ENCODE measurements around the gene VSIG10L. TPM values are rescaled to one million over a fixed set of nuclear protein-coding genes. Genes with fewer than 3 reads are reported as not detected.

The VSIG10L gene
- total RNA-seq, 1 experiment from 2014 or later = 3.5 TPM

DNA sequence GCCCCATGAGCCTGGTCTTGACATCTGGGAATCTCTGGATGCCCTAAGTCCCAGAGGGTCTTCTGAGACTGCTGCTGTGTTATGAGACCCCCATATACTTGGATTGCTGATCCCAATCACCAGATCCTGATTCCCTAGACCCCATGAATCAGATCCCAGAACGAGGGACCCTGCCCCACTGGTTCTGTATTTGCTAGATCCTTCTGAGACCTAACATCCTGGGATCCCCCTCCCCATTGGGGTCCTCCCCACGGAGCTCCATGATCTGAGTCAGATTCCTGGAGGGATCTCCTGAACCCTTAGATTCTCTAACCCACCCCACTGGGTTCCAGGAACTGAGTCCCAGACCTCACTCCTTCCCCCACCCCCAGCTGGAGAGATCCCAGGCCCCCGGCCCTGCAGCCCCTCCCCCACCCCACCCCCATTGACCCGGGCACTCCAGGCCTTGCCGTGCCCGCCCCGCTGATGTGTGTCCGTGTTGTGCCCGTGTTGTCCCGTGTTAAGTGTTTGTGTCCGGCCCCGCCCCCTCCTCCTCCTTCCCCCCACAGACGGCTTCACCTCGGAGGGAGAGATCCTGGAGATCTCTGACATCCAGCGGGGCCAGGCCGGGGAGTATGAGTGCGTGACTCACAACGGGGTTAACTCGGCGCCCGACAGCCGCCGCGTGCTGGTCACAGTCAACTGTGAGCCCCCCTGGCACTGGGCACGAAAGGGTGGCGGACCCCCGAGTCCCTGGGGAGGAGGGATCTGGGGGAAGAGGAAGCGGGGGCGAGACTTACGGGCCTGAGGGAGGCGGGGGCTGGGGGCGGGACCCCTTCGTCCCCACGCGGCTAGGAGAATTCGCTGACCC, 15.5 kb downstream of the VSIG10L start:
- no peaks in the 10 kb centered on the region for H3K4me1 ChIP-seq (ENCODE audit: insufficient read depth, low read length)
- H3K4me3 ChIP-seq (ENCODE audit: low read length) = no peak overlapping the region
- H4K20me1 ChIP-seq (ENCODE audit: low read length) = no peaks in the 10 kb centered on the region
- H3K9me3 ChIP-seq (ENCODE audit: low read length) = no peaks in the 10 kb centered on the region
- intact Hi-C loops (cut with micrococcal nuclease) = no loop called here
- H3K79me2 ChIP-seq (ENCODE audit: low read length) = no peaks in the 10 kb centered on the region
- H3K27ac ChIP-seq (ENCODE audit: low read length) = no peak overlapping the region
- DNase-seq (no peak), ATAC-seq (no peak)
- no peak overlapping the region for H3K4me2 ChIP-seq (ENCODE audit: low read length)
- H2AFZ ChIP-seq (ENCODE audit: low read length) = no peak overlapping the region
- CTCF ChIA-PET = no interaction called here
- H3K9ac ChIP-seq (ENCODE audit: low read length) = no peak overlapping the region
- TF ChIP-seq EZH2 (IDR thresholded peaks at IDR 0.05; ENCODE audit: low read length, unreplicated experiment) (no peak), EZH2phosphoT487 (IDR thresholded peaks at IDR 0.05; ENCODE audit: borderline replicate concordance, low read length) (no peak)
- TF ChIP-seq, protein P1, sequence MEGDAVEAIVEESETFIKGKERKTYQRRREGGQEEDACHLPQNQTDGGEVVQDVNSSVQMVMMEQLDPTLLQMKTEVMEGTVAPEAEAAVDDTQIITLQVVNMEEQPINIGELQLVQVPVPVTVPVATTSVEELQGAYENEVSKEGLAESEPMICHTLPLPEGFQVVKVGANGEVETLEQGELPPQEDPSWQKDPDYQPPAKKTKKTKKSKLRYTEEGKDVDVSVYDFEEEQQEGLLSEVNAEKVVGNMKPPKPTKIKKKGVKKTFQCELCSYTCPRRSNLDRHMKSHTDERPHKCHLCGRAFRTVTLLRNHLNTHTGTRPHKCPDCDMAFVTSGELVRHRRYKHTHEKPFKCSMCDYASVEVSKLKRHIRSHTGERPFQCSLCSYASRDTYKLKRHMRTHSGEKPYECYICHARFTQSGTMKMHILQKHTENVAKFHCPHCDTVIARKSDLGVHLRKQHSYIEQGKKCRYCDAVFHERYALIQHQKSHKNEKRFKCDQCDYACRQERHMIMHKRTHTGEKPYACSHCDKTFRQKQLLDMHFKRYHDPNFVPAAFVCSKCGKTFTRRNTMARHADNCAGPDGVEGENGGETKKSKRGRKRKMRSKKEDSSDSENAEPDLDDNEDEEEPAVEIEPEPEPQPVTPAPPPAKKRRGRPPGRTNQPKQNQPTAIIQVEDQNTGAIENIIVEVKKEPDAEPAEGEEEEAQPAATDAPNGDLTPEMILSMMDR (conservative IDR thresholded peaks at IDR 0.05; ENCODE audit: low read depth, low read length) = no peak
- POLR2A ChIA-PET (ENCODE audit: unreplicated experiment) = no interaction called here
- H3K36me3 ChIP-seq (ENCODE audit: low read depth, low read length) = no peaks in the 10 kb centered on the region
- H3K9me2 ChIP-seq (replicated peaks; ENCODE audit: low read length) = no peaks in the 10 kb centered on the region
- no peaks in the 10 kb centered on the region for H3F3A ChIP-seq (ENCODE audit: low read length, unreplicated experiment)
- BruUV-seq (replicated peaks) = no TSS peak
- H3K27me3 ChIP-seq (ENCODE audit: low read length) = peaks cover 12% of the 10 kb centered on the region

DNA sequence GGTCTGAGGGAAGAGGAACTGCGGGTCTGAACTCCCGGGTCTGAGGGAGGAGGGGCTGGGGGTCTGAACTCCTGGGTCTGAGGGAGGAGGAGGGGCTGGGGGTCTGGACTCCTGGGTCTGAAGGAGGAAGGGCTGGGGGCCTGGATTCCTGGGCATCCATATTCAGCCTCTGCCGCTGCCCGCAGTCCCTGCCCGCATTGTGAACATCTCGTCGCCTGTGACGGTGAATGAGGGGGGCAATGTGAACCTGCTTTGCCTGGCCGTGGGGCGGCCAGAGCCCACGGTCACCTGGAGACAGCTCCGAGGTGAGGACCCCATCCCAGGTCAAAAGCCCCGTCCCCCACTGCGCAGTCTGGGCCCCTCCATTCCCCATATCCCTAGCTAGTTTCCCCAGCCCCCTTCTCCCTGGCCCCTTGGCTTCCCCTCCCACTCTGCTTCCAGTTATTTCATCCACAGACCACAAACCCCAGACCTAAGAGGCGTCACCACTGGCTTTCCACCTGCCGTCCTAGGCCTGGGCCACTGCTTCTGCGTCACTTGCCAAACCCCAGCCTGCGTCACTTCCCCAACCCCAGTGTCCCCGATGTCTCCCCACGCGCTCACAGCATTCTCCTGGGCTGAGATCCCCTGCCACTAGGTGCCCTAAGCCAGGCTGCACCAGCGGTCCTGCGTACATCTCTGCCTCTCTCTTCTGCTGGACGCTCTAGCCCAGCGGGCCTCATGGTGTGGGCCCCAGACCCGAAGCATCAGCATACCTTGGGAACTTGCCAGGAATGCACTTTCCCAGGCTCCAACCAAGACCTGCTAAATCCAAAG, 16.6 kb downstream of the VSIG10L start:
- ChIA-PET CTCF (no interaction called here), POLR2A (ENCODE audit: unreplicated experiment) (no interaction called here)
- Histone ChIP-seq H3K4me1 (ENCODE audit: insufficient read depth, low read length) (no peaks in the 10 kb centered on the region), H3K9ac (ENCODE audit: low read length) (no peak overlapping the region), H3K27ac (ENCODE audit: low read length) (no peak overlapping the region), H3K9me2 (replicated peaks; ENCODE audit: low read length) (no peaks in the 10 kb centered on the region), H3K4me3 (ENCODE audit: low read length) (no peak overlapping the region), H4K20me1 (ENCODE audit: low read length) (no peaks in the 10 kb centered on the region), H3F3A (ENCODE audit: low read length, unreplicated experiment) (no peaks in the 10 kb centered on the region), H3K79me2 (ENCODE audit: low read length) (no peaks in the 10 kb centered on the region), H3K36me3 (ENCODE audit: low read depth, low read length) (no peaks in the 10 kb centered on the region), H3K4me2 (ENCODE audit: low read length) (no peak overlapping the region), H3K27me3 (ENCODE audit: low read length) (peaks cover 16% of the 10 kb centered on the region), H2AFZ (ENCODE audit: low read length) (no peak overlapping the region), H3K9me3 (ENCODE audit: low read length) (no peaks in the 10 kb centered on the region)
- no peak for DNase-seq
- no peak for ATAC-seq
- BruUV-seq (replicated peaks) = no TSS peak
- intact Hi-C loops (cut with micrococcal nuclease) = no loop called here
- TF ChIP-seq EZH2 (IDR thresholded peaks at IDR 0.05; ENCODE audit: low read length, unreplicated experiment) (no peak), EZH2phosphoT487 (IDR thresholded peaks at IDR 0.05; ENCODE audit: borderline replicate concordance, low read length) (no peak)
- TF ChIP-seq, protein P1 (conservative IDR thresholded peaks at IDR 0.05; ENCODE audit: low read depth, low read length) = no peak

DNA sequence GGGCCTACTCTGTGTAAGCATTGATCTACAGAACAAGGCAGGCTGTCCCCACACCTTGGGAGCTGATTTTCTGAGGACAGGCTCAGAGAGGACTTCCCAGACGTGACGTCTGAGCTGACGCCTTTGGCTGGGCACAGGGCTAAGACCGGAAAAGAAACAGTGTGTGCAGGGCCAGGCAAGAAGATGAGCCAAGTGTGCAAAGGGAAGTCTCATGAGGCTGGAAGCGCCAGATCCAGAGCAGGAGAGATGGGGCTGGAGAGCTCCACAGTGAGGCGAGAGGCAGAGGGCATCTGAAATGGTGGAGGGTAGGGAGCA, 17.8 kb downstream of the VSIG10L start:
- H3K9me2 ChIP-seq (replicated peaks; ENCODE audit: low read length) = no peaks in the 10 kb centered on the region
- no TSS peak for BruUV-seq (replicated peaks)
- no peaks in the 10 kb centered on the region for H4K20me1 ChIP-seq (ENCODE audit: low read length)
- H3K27ac ChIP-seq (ENCODE audit: low read length) = no peak overlapping the region
- no peak overlapping the region for H3K9ac ChIP-seq (ENCODE audit: low read length)
- no peaks in the 10 kb centered on the region for H3K9me3 ChIP-seq (ENCODE audit: low read length)
- intact Hi-C loops (cut with micrococcal nuclease) = no loop called here
- no peak for TF ChIP-seq EZH2phosphoT487 (IDR thresholded peaks at IDR 0.05; ENCODE audit: borderline replicate concordance, low read length)
- no peak for TF ChIP-seq EZH2 (IDR thresholded peaks at IDR 0.05; ENCODE audit: low read length, unreplicated experiment)
- TF ChIP-seq, protein P1 (conservative IDR thresholded peaks at IDR 0.05; ENCODE audit: low read depth, low read length) = no peak
- ChIA-PET CTCF (no interaction called here), POLR2A (ENCODE audit: unreplicated experiment) (no interaction called here)
- DNase-seq (no peak), ATAC-seq (no peak)
- H3K27me3 ChIP-seq (ENCODE audit: low read length) = peaks cover 19% of the 10 kb centered on the region
- H3F3A ChIP-seq (ENCODE audit: low read length, unreplicated experiment) = no peaks in the 10 kb centered on the region
- no peak overlapping the region for H2AFZ ChIP-seq (ENCODE audit: low read length)
- no peak overlapping the region for H3K4me2 ChIP-seq (ENCODE audit: low read length)
- H3K4me3 ChIP-seq (ENCODE audit: low read length) = no peak overlapping the region
- H3K4me1 ChIP-seq (ENCODE audit: insufficient read depth, low read length) = no peaks in the 10 kb centered on the region
- no peaks in the 10 kb centered on the region for H3K36me3 ChIP-seq (ENCODE audit: low read depth, low read length)
- no peaks in the 10 kb centered on the region for H3K79me2 ChIP-seq (ENCODE audit: low read length)
